ENCODE results near the gene RC3H2.
A peak's percentile ranks its signal among the peaks of the same experiment; 100 is the strongest.

The RC3H2 gene

GRCh38 chr9:122904823-122905710 is at the start of gene RC3H2:
RC3H2 (minus strand) TSS chr9:122905359; CDS start chr9:122897509, 7,850 bp downstream.
- peak; percentile 99 for DNase-seq

GRCh38 chr9:122954253-122954691 is 49.1 kb upstream of the RC3H2 start:
- DNase-seq = no peak

- no peak for DNase-seq
These were observed 45.9 kb upstream of the RC3H2 start for GRCh38 chr9:122951056-122951455.

GRCh38 chr9:122950263-122950662 is 45.1 kb upstream of the RC3H2 start:
- no peak for DNase-seq

- no peak for DNase-seq
These were observed 44.5 kb upstream of the RC3H2 start for GRCh38 chr9:122949696-122950095.

- DNase-seq = no peak
These were observed 43.2 kb upstream of the RC3H2 start for GRCh38 chr9:122948313-122948712.

GRCh38 chr9:122946461-122947005 is 41.4 kb upstream of the RC3H2 start:
- DNase-seq = no peak

GRCh38 chr9:122944960-122945888 is 40.1 kb upstream of the RC3H2 start:
- no peak for DNase-seq

- no peak for DNase-seq
These were observed 36.5 kb upstream of the RC3H2 start for GRCh38 chr9:122941582-122942234.

- DNase-seq = peak; percentile 99
These were observed 35.8 kb upstream of the RC3H2 start, which contains the start of gene RABGAP1 for GRCh38 chr9:122940749-122941581. RABGAP1 (plus strand) TSS chr9:122941020; CDS start chr9:122957060, 16,040 bp downstream.

GRCh38 chr9:122940454-122940748 is 35.2 kb upstream of the RC3H2 start:
- no peak for DNase-seq

GRCh38 chr9:122939601-122940000 is 34.4 kb upstream of the RC3H2 start:
- DNase-seq = no peak

GRCh38 chr9:122936883-122937282 is 31.7 kb upstream of the RC3H2 start:
- DNase-seq = no peak

GRCh38 chr9:122936464-122936863 is 31.3 kb upstream of the RC3H2 start:
- no peak for DNase-seq

- DNase-seq = peak; percentile 89
These were observed 26.3 kb upstream of the RC3H2 start, which contains the start of gene ZBTB26 for GRCh38 chr9:122931226-122932121. ZBTB26 (minus strand) TSS chr9:122931512; CDS start chr9:122919934, 11,578 bp downstream.

- DNase-seq = no peak
These were observed 25.5 kb upstream of the RC3H2 start for GRCh38 chr9:122930541-122931225.

- DNase-seq = no peak
These were observed 24.7 kb upstream of the RC3H2 start for GRCh38 chr9:122929796-122930354.

GRCh38 chr9:122923947-122924346 is 18.8 kb upstream of the RC3H2 start:
- DNase-seq = no peak

- no peak for DNase-seq
These were observed 17.6 kb upstream of the RC3H2 start for GRCh38 chr9:122922713-122923112.

GRCh38 chr9:122918310-122918709 is 13.2 kb upstream of the RC3H2 start:
- DNase-seq = no peak

Measured in COR-L47 (cell line).